OCI-LY7 (cell line): ENCODE results near the gene ADPRM.
A peak's percentile ranks its signal among the peaks of the same experiment; 100 is the strongest.

Experiments used
- EZH2phosphoT487 ChIP-seq: fragments of 200-600 bp; sonication (generic); IDR thresholded peaks from 2 replicates; pipeline ENCODE4 v1.6.1; 2018; ENCODE audit warnings: low read depth, borderline replicate concordance, mild to moderate bottlenecking, mixed run types, antibody characterized with exemption, low read length, moderate library complexity, mixed read lengths
- TF ChIP-seq, protein P1 (sequence below): fragments of 200-600 bp; sonication (generic); conservative IDR thresholded peaks from 2 replicates; pipeline ENCODE4 v1.5.1; 2014; ENCODE audit warnings: mild to moderate bottlenecking, antibody characterized with exemption, low read length, moderate library complexity, mixed read lengths

GRCh38 chr17:10754109-10754508, 56.7 kb downstream of the ADPRM start:
- TF ChIP-seq, protein P1, sequence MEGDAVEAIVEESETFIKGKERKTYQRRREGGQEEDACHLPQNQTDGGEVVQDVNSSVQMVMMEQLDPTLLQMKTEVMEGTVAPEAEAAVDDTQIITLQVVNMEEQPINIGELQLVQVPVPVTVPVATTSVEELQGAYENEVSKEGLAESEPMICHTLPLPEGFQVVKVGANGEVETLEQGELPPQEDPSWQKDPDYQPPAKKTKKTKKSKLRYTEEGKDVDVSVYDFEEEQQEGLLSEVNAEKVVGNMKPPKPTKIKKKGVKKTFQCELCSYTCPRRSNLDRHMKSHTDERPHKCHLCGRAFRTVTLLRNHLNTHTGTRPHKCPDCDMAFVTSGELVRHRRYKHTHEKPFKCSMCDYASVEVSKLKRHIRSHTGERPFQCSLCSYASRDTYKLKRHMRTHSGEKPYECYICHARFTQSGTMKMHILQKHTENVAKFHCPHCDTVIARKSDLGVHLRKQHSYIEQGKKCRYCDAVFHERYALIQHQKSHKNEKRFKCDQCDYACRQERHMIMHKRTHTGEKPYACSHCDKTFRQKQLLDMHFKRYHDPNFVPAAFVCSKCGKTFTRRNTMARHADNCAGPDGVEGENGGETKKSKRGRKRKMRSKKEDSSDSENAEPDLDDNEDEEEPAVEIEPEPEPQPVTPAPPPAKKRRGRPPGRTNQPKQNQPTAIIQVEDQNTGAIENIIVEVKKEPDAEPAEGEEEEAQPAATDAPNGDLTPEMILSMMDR = peak; percentile 70
- no peak for TF ChIP-seq EZH2phosphoT487
